GM23338 (cell line): ENCODE results near the gene GPC6. TPM values are rescaled to one million over a fixed set of nuclear protein-coding genes. Genes with fewer than 3 reads are reported as not detected.

Source experiments
- ATAC-seq: fragments of 200-7000 bp; cut with Tn5 transposase; 3 replicates; pipeline ENCODE4 v1.9.1; 2020
- DNase-seq: peaks from one replicate; pipeline ENCODE4 v3.0.0-alpha.2; 2015; ENCODE audit warnings: low spot score
- H2AFZ ChIP-seq: fragments of 200-600 bp; sonication (generic); 2 replicates; pipeline ENCODE4 v1.8.0; 2016; ENCODE audit warnings: antibody characterized with exemption, mild to moderate bottlenecking, moderate library complexity
- H3F3A ChIP-seq: fragments of 200-600 bp; sonication (generic); replicated peaks from 2 replicates; pipeline ENCODE4 v1.8.0; 2017; ENCODE audit warnings: antibody characterized with exemption, mixed run types, low read depth
- H3K27ac ChIP-seq: fragments of 200-600 bp; sonication (generic); 2 replicates; pipeline ENCODE4 v1.6.1; 2016; ENCODE audit warnings: low read depth
- H3K27me3 ChIP-seq: fragments of 200-600 bp; sonication (generic); 2 replicates; pipeline ENCODE4 v1.8.0; 2016; ENCODE audit warnings: mild to moderate bottlenecking, mixed run types, moderate library complexity; ENCODE audit not compliant: insufficient read depth
- H3K36me3 ChIP-seq: fragments of 200-600 bp; sonication (generic); 2 replicates; pipeline ENCODE4 v1.8.0; 2016; ENCODE audit warnings: mild to moderate bottlenecking; ENCODE audit not compliant: insufficient read depth
- H3K4me1 ChIP-seq: fragments of 200-600 bp; sonication (generic); 2 replicates; pipeline ENCODE4 v1.8.0; 2016; ENCODE audit warnings: mild to moderate bottlenecking, moderate library complexity; ENCODE audit not compliant: insufficient read depth
- H3K4me2 ChIP-seq: fragments of 200-600 bp; sonication (generic); 2 replicates; pipeline ENCODE4 v1.7.1; 2017; ENCODE audit warnings: mixed run types
- H3K4me3 ChIP-seq: fragments of 200-600 bp; sonication (generic); 2 replicates; pipeline ENCODE4 v1.6.1; 2016; ENCODE audit warnings: mixed run types
- H3K79me2 ChIP-seq: fragments of 200-600 bp; sonication (generic); replicated peaks from 2 replicates; pipeline ENCODE4 v1.8.0; 2017; ENCODE audit warnings: mild to moderate bottlenecking; ENCODE audit not compliant: insufficient read depth
- H3K9me2 ChIP-seq: fragments of 200-600 bp; sonication (generic); 2 replicates; pipeline ENCODE4 v1.8.0; 2017; ENCODE audit not compliant: insufficient read depth
- H4K20me1 ChIP-seq: fragments of 200-600 bp; sonication (generic); replicated peaks from 2 replicates; pipeline ENCODE4 v1.8.0; 2017; ENCODE audit warnings: mild to moderate bottlenecking; ENCODE audit not compliant: insufficient read depth
- H3K27ac Mint-ChIP-seq: 2 replicates; pipeline ENCODE4 v1.8.0; 2020; ENCODE audit warnings: inconsistent platforms, mild to moderate bottlenecking, moderate library complexity, mixed read lengths
- H3K27me3 Mint-ChIP-seq: 3 replicates; pipeline ENCODE4 v1.8.0; 2022; ENCODE audit warnings: low read depth, mild to moderate bottlenecking, moderate library complexity, mixed read lengths, inconsistent platforms; ENCODE audit not compliant: insufficient read depth, poor library complexity
- H3K36me3 Mint-ChIP-seq: 3 replicates; pipeline ENCODE4 v1.8.0; 2021; ENCODE audit warnings: low read depth, mild to moderate bottlenecking, inconsistent platforms, moderate library complexity, mixed read lengths
- H3K4me1 Mint-ChIP-seq: 3 replicates; pipeline ENCODE4 v1.8.0; 2020; ENCODE audit warnings: mild to moderate bottlenecking, inconsistent platforms, mixed read lengths
- H3K4me3 Mint-ChIP-seq: 3 replicates; pipeline ENCODE4 v1.8.0; 2021; ENCODE audit warnings: moderate library complexity, mild to moderate bottlenecking, inconsistent platforms, mixed read lengths
- H3K9me3 Mint-ChIP-seq: 3 replicates; pipeline ENCODE4 v1.8.0; 2020; ENCODE audit warnings: moderate library complexity, mild to moderate bottlenecking, inconsistent platforms, mixed read lengths
- CREB1 ChIP-seq: fragments of 250-450 bp; sonication (Bioruptor Pico); IDR thresholded peaks from 2 replicates; pipeline ENCODE4 v1.5.0; 2020; ENCODE audit warnings: low read depth, mild to moderate bottlenecking, moderate library complexity
- EZH2 ChIP-seq: fragments of 200-600 bp; sonication (generic); IDR thresholded peaks from one replicate; pipeline ENCODE4 v1.8.0; 2017; ENCODE audit warnings: antibody characterized with exemption, mild to moderate bottlenecking, low read depth; ENCODE audit not compliant: unreplicated experiment
- EZH2phosphoT487 ChIP-seq: fragments of 200-600 bp; sonication (generic); IDR thresholded peaks from one replicate; pipeline ENCODE4 v1.8.1; 2018; ENCODE audit warnings: antibody characterized with exemption; ENCODE audit not compliant: unreplicated experiment
- JUNB ChIP-seq: IDR thresholded peaks from one replicate; pipeline ENCODE4 v1.6.1; 2016; ENCODE audit warnings: antibody characterized with exemption; ENCODE audit not compliant: unreplicated experiment
- NANOG ChIP-seq: IDR thresholded peaks from 2 replicates; pipeline ENCODE4 v1.6.1; 2016; ENCODE audit warnings: antibody characterized with exemption, borderline replicate concordance
- POLR2AphosphoS5 ChIP-seq: IDR thresholded peaks from 2 replicates; pipeline ENCODE4 v1.6.1; 2016; ENCODE audit warnings: antibody characterized with exemption, low read depth
- STAT1 ChIP-seq: IDR thresholded peaks from one replicate; pipeline ENCODE4 v1.6.1; 2016; ENCODE audit warnings: antibody characterized with exemption; ENCODE audit not compliant: unreplicated experiment
- ZNF114 ChIP-seq: fragments of 250-450 bp; sonication (Bioruptor Pico); IDR thresholded peaks from 2 replicates; pipeline ENCODE4 v1.5.0; 2020; ENCODE audit warnings: mild to moderate bottlenecking, moderate library complexity
- ZNF331 ChIP-seq: fragments of 250-450 bp; sonication (Bioruptor Pico); IDR thresholded peaks from 2 replicates; pipeline ENCODE4 v1.5.0; 2020; ENCODE audit warnings: low read depth, mild to moderate bottlenecking, moderate library complexity
- polyA plus RNA-seq: library from polyadenylated mRNA; unstranded; fragments of >200 nt; fragmentation: Nextera tagmentation; extraction: Ambion mirVana; gene quantifications from 2 replicates; pipeline ENCODE4 v1.2.1, GENCODE V29; 2016
- total RNA-seq: library from RNA; depleted of rRNA; stranded (reverse); fragments of >200 nt; shearing (Covaris generic); gene quantifications from 2 replicates; pipeline ENCODE4 v1.2.3, GENCODE V29; 2014
- TF ChIP-seq, protein P1 (sequence below): IDR thresholded peaks from 2 replicates; pipeline ENCODE4 v1.6.1; 2016; ENCODE audit warnings: antibody characterized with exemption
- TF ChIP-seq, protein P2 (sequence below), 2 experiments: fragments of 200-600 bp in 1 of 2; sonication (generic) in 1 of 2; conservative IDR thresholded peaks; 2 replicates each; pipeline versions ENCODE4 v1.5.1 to v1.6.1; 2016 to 2017; ENCODE audit warnings: antibody characterized with exemption in 2 of 2, low read depth in 2 of 2, mild to moderate bottlenecking in 2 of 2, moderate library complexity in 1 of 2
- TF ChIP-seq, protein P3 (sequence below): fragments of 250-450 bp; sonication (Bioruptor Pico); IDR thresholded peaks from 2 replicates; pipeline ENCODE4 v1.5.0; 2020; ENCODE audit warnings: mild to moderate bottlenecking, moderate library complexity
- TF ChIP-seq, protein P4 (sequence below): IDR thresholded peaks from one replicate; pipeline ENCODE4 v1.6.1; 2018; ENCODE audit warnings: antibody characterized with exemption; ENCODE audit not compliant: unreplicated experiment

The GPC6 gene
- total and polyA plus RNA-seq, 2 experiments from 2014 or later, result 6.4 to 28.6 TPM

DNA sequence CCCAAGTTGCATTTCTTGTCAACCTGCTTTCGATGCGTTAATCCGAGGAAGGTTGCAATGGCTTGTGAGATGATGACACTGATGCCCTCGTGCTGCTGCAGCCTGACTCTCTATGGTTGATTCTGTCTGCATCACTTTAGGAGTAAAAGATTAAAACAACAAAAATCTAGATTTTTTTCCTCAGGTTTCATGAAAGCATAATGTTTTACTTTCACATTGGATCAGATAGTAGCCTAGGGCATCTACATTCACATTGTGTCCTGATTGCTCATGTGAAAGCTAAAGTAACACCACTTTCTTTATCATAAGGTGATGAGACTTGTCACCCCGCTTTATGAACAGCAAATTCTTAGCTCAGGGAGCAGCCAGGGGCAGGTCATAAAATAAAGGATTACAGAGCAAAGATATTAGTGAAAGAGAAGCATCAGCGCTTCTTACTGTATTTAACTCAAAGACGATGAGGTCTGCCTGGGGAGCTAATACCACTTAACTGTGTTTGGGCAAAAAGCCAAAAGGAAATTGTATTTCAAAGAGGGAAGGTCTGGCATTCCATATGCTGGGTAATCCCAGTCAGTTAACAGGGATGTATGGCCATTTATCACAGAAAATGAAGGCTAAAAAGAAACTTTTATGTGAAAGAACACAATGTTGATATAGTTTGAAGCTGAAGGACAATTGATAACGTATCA is 270.5 kb downstream of the GPC6 start:
- no peaks in the 10 kb centered on the region for H3F3A ChIP-seq
- H2AFZ ChIP-seq, result no peak overlapping the region
- peaks cover 4% of the 10 kb centered on the region for H3K27me3 Mint-ChIP-seq
- H3K9me3 Mint-ChIP-seq, result peaks cover 3% of the 10 kb centered on the region; the same call in 2 of the 3 replicates
- no peak for ATAC-seq
- DNase-seq, result no peak
- no peaks in the 10 kb centered on the region for H4K20me1 ChIP-seq
- H3K36me3 ChIP-seq, result no peaks in the 10 kb centered on the region
- H3K4me2 ChIP-seq, result peak overlapping the region; percentile 75; the same call in 1 of the 2 replicates
- no peak overlapping the region for H3K4me3 ChIP-seq
- H3K4me1 Mint-ChIP-seq, result peaks cover 22% of the 10 kb centered on the region; the same call in 2 of the 3 replicates
- no peak overlapping the region for H3K27ac ChIP-seq
- H3K27ac Mint-ChIP-seq, result no peak overlapping the region
- peaks cover 5% of the 10 kb centered on the region for H3K79me2 ChIP-seq
- no peaks in the 10 kb centered on the region for H3K27me3 ChIP-seq
- H3K4me3 Mint-ChIP-seq, result no peak overlapping the region
- no peak for TF ChIP-seq JUNB
- TF ChIP-seq, protein P1, sequence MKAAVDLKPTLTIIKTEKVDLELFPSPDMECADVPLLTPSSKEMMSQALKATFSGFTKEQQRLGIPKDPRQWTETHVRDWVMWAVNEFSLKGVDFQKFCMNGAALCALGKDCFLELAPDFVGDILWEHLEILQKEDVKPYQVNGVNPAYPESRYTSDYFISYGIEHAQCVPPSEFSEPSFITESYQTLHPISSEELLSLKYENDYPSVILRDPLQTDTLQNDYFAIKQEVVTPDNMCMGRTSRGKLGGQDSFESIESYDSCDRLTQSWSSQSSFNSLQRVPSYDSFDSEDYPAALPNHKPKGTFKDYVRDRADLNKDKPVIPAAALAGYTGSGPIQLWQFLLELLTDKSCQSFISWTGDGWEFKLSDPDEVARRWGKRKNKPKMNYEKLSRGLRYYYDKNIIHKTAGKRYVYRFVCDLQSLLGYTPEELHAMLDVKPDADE, result no peak
- no peak for TF ChIP-seq ZNF331 (CRISPR knock-in tag)
- no peak for TF ChIP-seq EZH2phosphoT487
- TF ChIP-seq, protein P2, sequence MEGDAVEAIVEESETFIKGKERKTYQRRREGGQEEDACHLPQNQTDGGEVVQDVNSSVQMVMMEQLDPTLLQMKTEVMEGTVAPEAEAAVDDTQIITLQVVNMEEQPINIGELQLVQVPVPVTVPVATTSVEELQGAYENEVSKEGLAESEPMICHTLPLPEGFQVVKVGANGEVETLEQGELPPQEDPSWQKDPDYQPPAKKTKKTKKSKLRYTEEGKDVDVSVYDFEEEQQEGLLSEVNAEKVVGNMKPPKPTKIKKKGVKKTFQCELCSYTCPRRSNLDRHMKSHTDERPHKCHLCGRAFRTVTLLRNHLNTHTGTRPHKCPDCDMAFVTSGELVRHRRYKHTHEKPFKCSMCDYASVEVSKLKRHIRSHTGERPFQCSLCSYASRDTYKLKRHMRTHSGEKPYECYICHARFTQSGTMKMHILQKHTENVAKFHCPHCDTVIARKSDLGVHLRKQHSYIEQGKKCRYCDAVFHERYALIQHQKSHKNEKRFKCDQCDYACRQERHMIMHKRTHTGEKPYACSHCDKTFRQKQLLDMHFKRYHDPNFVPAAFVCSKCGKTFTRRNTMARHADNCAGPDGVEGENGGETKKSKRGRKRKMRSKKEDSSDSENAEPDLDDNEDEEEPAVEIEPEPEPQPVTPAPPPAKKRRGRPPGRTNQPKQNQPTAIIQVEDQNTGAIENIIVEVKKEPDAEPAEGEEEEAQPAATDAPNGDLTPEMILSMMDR (conservative IDR thresholded peaks at IDR 0.05; ENCODE audit: low read depth in 2 of 2), result no peak
- TF ChIP-seq ZNF114 (CRISPR knock-in tag), result no peak
- TF ChIP-seq NANOG, result no peak
- TF ChIP-seq STAT1, result no peak
- TF ChIP-seq POLR2AphosphoS5, result no peak
- TF ChIP-seq CREB1 (CRISPR knock-in tag), result no peak
- TF ChIP-seq, protein P3, sequence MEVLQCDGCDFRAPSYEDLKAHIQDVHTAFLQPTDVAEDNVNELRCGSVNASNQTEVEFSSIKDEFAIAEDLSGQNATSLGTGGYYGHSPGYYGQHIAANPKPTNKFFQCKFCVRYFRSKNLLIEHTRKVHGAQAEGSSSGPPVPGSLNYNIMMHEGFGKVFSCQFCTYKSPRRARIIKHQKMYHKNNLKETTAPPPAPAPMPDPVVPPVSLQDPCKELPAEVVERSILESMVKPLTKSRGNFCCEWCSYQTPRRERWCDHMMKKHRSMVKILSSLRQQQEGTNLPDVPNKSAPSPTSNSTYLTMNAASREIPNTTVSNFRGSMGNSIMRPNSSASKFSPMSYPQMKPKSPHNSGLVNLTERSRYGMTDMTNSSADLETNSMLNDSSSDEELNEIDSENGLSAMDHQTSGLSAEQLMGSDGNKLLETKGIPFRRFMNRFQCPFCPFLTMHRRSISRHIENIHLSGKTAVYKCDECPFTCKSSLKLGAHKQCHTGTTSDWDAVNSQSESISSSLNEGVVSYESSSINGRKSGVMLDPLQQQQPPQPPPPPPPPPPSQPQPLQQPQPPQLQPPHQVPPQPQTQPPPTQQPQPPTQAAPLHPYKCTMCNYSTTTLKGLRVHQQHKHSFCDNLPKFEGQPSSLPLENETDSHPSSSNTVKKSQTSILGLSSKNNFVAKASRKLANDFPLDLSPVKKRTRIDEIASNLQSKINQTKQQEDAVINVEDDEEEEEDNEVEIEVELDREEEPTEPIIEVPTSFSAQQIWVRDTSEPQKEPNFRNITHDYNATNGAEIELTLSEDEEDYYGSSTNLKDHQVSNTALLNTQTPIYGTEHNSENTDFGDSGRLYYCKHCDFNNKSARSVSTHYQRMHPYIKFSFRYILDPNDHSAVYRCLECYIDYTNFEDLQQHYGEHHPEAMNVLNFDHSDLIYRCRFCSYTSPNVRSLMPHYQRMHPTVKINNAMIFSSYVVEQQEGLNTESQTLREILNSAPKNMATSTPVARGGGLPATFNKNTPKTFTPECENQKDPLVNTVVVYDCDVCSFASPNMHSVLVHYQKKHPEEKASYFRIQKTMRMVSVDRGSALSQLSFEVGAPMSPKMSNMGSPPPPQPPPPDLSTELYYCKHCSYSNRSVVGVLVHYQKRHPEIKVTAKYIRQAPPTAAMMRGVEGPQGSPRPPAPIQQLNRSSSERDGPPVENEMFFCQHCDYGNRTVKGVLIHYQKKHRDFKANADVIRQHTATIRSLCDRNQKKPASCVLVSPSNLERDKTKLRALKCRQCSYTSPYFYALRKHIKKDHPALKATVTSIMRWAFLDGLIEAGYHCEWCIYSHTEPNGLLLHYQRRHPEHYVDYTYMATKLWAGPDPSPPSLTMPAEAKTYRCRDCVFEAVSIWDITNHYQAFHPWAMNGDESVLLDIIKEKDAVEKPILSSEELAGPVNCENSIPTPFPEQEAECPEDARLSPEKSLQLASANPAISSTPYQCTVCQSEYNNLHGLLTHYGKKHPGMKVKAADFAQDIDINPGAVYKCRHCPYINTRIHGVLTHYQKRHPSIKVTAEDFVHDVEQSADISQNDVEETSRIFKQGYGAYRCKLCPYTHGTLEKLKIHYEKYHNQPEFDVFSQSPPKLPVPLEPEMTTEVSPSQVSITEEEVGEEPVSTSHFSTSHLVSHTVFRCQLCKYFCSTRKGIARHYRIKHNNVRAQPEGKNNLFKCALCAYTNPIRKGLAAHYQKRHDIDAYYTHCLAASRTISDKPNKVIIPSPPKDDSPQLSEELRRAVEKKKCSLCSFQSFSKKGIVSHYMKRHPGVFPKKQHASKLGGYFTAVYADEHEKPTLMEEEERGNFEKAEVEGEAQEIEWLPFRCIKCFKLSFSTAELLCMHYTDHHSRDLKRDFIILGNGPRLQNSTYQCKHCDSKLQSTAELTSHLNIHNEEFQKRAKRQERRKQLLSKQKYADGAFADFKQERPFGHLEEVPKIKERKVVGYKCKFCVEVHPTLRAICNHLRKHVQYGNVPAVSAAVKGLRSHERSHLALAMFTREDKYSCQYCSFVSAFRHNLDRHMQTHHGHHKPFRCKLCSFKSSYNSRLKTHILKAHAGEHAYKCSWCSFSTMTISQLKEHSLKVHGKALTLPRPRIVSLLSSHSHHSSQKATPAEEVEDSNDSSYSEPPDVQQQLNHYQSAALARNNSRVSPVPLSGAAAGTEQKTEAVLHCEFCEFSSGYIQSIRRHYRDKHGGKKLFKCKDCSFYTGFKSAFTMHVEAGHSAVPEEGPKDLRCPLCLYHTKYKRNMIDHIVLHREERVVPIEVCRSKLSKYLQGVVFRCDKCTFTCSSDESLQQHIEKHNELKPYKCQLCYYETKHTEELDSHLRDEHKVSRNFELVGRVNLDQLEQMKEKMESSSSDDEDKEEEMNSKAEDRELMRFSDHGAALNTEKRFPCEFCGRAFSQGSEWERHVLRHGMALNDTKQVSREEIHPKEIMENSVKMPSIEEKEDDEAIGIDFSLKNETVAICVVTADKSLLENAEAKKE (CRISPR knock-in tag), result no peak
- TF ChIP-seq, protein P4, sequence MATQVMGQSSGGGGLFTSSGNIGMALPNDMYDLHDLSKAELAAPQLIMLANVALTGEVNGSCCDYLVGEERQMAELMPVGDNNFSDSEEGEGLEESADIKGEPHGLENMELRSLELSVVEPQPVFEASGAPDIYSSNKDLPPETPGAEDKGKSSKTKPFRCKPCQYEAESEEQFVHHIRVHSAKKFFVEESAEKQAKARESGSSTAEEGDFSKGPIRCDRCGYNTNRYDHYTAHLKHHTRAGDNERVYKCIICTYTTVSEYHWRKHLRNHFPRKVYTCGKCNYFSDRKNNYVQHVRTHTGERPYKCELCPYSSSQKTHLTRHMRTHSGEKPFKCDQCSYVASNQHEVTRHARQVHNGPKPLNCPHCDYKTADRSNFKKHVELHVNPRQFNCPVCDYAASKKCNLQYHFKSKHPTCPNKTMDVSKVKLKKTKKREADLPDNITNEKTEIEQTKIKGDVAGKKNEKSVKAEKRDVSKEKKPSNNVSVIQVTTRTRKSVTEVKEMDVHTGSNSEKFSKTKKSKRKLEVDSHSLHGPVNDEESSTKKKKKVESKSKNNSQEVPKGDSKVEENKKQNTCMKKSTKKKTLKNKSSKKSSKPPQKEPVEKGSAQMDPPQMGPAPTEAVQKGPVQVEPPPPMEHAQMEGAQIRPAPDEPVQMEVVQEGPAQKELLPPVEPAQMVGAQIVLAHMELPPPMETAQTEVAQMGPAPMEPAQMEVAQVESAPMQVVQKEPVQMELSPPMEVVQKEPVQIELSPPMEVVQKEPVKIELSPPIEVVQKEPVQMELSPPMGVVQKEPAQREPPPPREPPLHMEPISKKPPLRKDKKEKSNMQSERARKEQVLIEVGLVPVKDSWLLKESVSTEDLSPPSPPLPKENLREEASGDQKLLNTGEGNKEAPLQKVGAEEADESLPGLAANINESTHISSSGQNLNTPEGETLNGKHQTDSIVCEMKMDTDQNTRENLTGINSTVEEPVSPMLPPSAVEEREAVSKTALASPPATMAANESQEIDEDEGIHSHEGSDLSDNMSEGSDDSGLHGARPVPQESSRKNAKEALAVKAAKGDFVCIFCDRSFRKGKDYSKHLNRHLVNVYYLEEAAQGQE, result no peak
- TF ChIP-seq EZH2, result no peak
- peaks cover 11% of the 10 kb centered on the region for H3K4me1 ChIP-seq
- H3K36me3 Mint-ChIP-seq, result peaks cover 9% of the 10 kb centered on the region; the same call in 2 of the 3 replicates
- H3K9me2 ChIP-seq, result no peaks in the 10 kb centered on the region; the same call in 1 of the 2 replicates
